Cardiac fibroblast (primary cell): ENCODE measurements around the gene TMEM231.
A peak's percentile ranks its signal among the peaks of the same experiment; 100 is the strongest.

Experiments
- DNase-seq, 2 donors: peaks; one replicate each; pipeline versions ENCODE4 v3.0.0 to v3.0.0-alpha.2; 2010; ENCODE audit warnings: low read depth in 2 of 2
- H3K4me3 ChIP-seq, 2 donors: replicated peaks in 1 of 2; 1 replicate in 1 of 2; 2 replicates in 1 of 2; pipeline ENCODE4 v1.5.1; 2011; ENCODE audit warnings: low read depth in 2 of 2, low read length in 2 of 2, mild to moderate bottlenecking in 2 of 2, moderate library complexity in 1 of 2
- TF ChIP-seq, protein P1 (sequence below): IDR thresholded peaks from one replicate; pipeline ENCODE4 v1.5.1; 2011; ENCODE audit warnings: low read depth, mild to moderate bottlenecking, low read length, inconsistent platforms

TMEM231 gene

DNA sequence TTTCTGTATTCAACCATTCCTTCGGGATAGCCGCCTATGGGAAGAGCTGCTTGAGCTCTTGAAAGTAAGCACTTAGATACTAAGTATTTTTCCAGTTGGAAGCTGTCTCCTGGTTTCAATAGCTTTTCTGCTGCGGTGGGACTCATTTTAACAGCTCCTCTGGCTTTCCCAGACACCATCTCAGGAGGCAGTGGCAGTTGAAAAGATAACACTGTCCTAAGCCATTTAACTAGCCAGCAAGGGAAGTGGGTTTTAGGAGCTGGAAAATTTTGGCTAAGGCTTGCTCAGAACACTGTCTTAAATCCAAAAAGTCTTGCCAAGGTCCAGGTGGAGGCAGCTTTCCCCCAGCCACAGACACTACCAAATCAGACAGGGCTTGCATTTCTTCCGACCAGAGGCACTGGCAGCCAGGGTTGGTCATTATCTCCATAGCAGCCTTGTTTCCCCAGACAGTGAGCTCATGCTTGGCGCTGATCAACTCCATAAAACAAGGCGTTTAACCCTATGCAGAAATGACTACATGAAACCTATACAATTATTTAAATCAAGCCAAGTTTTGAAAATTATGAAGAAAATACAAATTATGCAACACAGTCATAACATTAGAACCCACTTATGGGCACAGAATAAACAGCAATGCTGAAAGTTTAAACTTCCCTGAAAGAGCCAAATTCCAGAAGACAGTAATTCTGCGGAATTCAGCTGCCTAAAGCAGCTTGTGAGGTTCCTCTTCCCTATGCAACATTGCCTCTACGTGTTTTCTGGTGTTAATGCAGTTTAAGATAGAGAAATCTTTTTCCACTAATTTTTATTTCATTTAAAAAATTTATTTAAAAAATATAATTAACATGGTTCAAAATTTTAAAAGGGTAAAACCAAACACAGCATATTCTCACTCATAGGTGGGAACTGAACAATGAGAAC lies 35.1 kb upstream of the TMEM231 start:
- TF ChIP-seq, protein P1, sequence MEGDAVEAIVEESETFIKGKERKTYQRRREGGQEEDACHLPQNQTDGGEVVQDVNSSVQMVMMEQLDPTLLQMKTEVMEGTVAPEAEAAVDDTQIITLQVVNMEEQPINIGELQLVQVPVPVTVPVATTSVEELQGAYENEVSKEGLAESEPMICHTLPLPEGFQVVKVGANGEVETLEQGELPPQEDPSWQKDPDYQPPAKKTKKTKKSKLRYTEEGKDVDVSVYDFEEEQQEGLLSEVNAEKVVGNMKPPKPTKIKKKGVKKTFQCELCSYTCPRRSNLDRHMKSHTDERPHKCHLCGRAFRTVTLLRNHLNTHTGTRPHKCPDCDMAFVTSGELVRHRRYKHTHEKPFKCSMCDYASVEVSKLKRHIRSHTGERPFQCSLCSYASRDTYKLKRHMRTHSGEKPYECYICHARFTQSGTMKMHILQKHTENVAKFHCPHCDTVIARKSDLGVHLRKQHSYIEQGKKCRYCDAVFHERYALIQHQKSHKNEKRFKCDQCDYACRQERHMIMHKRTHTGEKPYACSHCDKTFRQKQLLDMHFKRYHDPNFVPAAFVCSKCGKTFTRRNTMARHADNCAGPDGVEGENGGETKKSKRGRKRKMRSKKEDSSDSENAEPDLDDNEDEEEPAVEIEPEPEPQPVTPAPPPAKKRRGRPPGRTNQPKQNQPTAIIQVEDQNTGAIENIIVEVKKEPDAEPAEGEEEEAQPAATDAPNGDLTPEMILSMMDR = no peak
- DNase-seq = peak; percentile 81 to 83
- H3K4me3 ChIP-seq = no peak overlapping the region

GRCh38 chr16:75589306-75589705 lies 33.3 kb upstream of the TMEM231 start:
- no peak for DNase-seq
- H3K4me3 ChIP-seq = no peak overlapping the region
- TF ChIP-seq, protein P1 = no peak

DNA sequence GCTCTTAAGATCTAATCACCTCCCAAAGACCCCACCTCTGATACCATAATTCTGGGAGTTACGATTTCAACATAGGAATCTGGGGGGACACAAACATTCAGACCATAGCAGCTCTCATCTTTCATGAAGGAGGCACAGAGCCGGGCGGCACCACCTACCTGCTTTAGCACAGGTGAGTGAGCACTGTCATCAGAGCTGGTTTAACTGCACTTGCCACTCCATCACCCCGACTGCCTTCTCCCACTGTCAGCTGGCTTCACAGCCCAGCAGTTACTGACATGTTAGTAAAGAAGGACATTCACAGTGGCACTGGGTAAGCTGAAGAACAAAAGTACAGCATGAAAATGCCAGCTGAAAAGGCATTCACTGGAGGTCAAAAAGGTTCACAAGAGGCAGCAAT lies 32.7 kb upstream of the TMEM231 start:
- no peak overlapping the region for H3K4me3 ChIP-seq
- no peak for DNase-seq
- TF ChIP-seq, protein P1 = no peak

DNA sequence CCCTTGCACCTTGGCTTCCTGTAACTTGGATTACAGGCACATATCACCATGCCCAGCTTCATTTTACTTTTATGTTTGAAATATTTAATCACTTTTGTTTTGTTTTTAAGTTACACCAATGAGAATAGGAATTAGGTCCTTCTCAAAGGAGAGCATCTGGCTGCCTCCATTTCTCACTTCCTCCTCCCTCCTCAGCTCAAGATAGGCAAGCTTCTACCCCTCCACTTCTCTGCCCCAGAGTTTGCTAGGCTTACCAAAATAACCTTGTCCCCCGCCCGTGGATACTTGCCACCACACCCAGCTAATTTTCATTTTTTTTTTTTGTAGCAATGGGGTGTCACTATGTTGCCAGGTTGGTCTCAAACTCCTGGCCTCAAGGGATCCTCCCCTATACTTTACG lies 28.1 kb upstream of the TMEM231 start:
- TF ChIP-seq, protein P1 = no peak
- no peak for DNase-seq
- H3K4me3 ChIP-seq = no peak overlapping the region

DNA sequence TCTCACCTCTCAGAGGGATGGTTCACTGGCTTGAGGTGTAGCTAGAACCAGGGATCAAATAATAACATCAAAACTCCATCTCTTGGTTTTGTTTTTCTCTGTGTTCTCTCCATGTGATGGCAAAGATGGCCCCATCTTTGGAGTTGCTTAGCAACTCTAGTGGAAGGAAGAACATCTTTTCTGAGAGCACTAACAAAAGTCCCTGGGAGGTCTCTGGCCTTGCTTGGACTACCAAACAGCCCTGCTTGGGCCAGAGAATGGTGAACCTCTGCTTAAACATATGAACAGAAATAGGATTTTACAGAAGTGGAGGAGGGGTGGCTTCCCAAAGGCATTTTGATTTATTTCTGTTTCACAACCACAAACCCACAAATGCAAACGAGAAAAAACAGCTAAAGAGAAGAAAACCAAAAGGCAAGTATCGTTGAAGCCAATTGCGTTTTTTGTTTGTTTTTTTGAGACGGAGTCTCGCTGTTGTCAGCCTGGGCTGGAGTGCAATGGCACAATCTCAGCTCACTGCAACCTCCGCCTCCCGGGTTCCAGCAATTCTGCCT lies 23.3 kb upstream of the TMEM231 start:
- no peak overlapping the region for H3K4me3 ChIP-seq
- no peak for DNase-seq
- TF ChIP-seq, protein P1 = no peak

DNA sequence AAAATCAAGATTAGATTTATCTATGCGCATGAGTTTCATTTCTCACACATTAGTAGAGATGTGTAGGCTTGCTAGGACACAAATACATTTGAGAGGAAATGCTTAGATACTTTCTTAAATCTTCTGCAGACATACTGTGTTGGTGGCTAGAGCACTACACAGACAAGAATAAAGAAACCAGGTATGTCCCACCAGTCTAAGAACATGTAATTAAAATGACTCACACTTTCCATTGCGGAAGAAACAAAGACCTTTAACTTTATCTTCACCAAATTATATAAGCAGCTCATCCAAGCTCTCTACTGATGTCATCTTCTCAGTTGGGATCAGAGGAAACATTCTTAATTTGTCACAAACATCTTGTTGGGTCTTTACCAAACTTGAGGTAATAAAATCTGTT lies 22.7 kb upstream of the TMEM231 start:
- TF ChIP-seq, protein P1 = no peak
- no peak overlapping the region for H3K4me3 ChIP-seq
- DNase-seq = no peak
